Testis (tissue), 3 donors: Measurements from ENCODE around the gene B3GNT4. TPM values are rescaled to one million over a fixed set of nuclear protein-coding genes. Genes with fewer than 3 reads are reported as not detected.
A peak's percentile ranks its signal among the peaks of the same experiment; 100 is the strongest.
"Not testable (repeated sequence)": the region's sequence is repeated elsewhere in the genome, so short reads cannot be mapped to it uniquely, and the experiment has no call there.

Experiments used
- DNase-seq: peaks from one replicate; pipeline ENCODE4 v3.0.0-alpha.2; 2019
- H3K27ac ChIP-seq, 2 donors: fragments of 200-600 bp; sonication (generic); one replicate each; pipeline ENCODE4 v1.5.1; 2019
- H3K27me3 ChIP-seq: fragments of 200-600 bp; sonication (generic); one replicate; pipeline ENCODE4 v1.5.1; 2019
- H3K36me3 ChIP-seq: fragments of 200-600 bp; sonication (generic); one replicate; pipeline ENCODE4 v1.5.1; 2017; ENCODE audit warnings: low read depth; ENCODE audit errors: missing control alignments
- H3K4me1 ChIP-seq: fragments of 200-600 bp; sonication (generic); one replicate; pipeline ENCODE4 v1.5.1; 2019
- H3K4me3 ChIP-seq, 2 donors: fragments of 200-600 bp; sonication (generic); one replicate each; pipeline ENCODE4 v1.5.1; 2017 to 2019
- H3K9me3 ChIP-seq: fragments of 200-600 bp; sonication (generic); one replicate; pipeline ENCODE4 v1.5.1; 2017
- CTCF ChIP-seq, 3 experiments: fragments of 450-650 bp in 2 of 3; fragments of 200-600 bp in 1 of 3; sonication (generic) in 1 of 3; IDR thresholded peaks; one replicate each; pipeline ENCODE4 v1.5.1; 2016 to 2019; ENCODE audit warnings: antibody characterized with exemption in 3 of 3, mild to moderate bottlenecking in 2 of 3, moderate library complexity in 1 of 3
- POLR2A ChIP-seq: fragments of 450-650 bp; IDR thresholded peaks from one replicate; pipeline ENCODE4 v1.6.1; 2017; ENCODE audit warnings: antibody characterized with exemption, mild to moderate bottlenecking, moderate library complexity
- WGBS, 2 donors: methylation state at CpG; one replicate each; pipeline ENCODE4 v1.1.5; 2018; 5-methylcytosine and 5-hydroxymethylcytosine counted together
- intact Hi-C: fragments of 100-400 bp; cut with DNase I; formaldehyde crosslinking; loops from one replicate; pipeline ENCODE4 v1.15.1; 2023; ENCODE audit warnings: low total_unique reads
- polyA plus RNA-seq: library from polyadenylated mRNA; stranded (reverse); fragments of 350-450 nt; fragmentation: Illumina TruSeq; extraction: RNeasy Lipid Tissue Mini Kit (QIAGEN cat#74804); gene quantifications from one replicate; pipeline ENCODE4 v1.2.3, GENCODE V29; 2014; ENCODE audit warnings: low read depth, low replicate concordance; ENCODE audit not compliant: insufficient read depth
- total RNA-seq, 2 donors: library from RNA; depleted of rRNA; stranded (reverse); fragments of >200 nt; gene quantifications; one replicate each; pipeline ENCODE4 v1.2.3, GENCODE V29; 2016

Gene B3GNT4
- total and polyA plus RNA-seq, 3 donors from 2014 or later: 2.1 to 5.2 (median 2.2) TPM

GRCh38 chr12:122199484-122200355, 3.8 kb upstream of the B3GNT4 start:
- intact Hi-C loops: no loop called here
- 90 to 93% methylated on average over 23 to 29 of the region's 29 CpGs for WGBS, 2 donors

DNA sequence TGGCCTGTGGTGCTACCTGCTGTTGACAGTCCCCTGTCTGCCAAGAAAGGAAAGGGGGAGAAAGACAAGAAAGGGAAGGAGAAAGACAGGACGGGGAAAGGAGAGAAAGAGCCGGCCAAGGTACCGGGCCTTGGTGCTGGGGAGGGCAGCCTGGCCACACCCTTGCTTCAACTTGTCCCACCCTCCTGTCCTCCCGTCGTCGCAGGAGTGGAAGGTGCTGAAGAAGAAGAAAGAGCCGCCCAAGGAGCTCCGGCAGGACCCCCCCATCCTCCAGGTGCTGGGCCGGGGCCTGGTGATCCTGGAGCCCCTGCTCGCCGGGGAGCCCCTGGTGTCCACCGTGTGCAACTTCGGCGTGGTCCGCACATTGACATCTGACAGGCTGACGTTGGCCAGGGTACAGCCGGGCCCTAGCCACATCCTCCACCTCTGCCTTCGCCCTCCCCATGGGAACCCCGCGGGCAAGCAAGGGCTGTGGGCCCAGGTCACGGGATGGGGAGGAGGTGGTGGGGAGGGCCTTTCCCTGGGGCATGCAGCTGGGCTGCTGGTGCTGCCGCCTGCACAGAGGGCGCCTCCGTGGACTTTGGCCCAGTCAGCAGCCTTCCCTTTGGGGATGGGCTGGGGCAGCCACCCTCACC, 2.9 kb upstream of the B3GNT4 start:
- TF ChIP-seq POLR2A (no peak), CTCF (IDR thresholded peaks at IDR 0.05) (no peak)
- no peaks in the 10 kb centered on the region for H3K36me3 ChIP-seq
- 75 to 76% methylated on average over 6 to 24 of the region's 24 CpGs for WGBS, 2 donors
- DNase-seq: no peak
- intact Hi-C loops: no loop called here
- H3K9me3 ChIP-seq: no peaks in the 10 kb centered on the region
- no peaks in the 10 kb centered on the region for H3K27me3 ChIP-seq
- no peaks in the 10 kb centered on the region for H3K4me1 ChIP-seq
- H3K27ac ChIP-seq: no peak overlapping the region
- no peak overlapping the region for H3K4me3 ChIP-seq

More at GRCh38 chr12:122199484-122200355, 3.8 kb upstream of the B3GNT4 start:
- no peak for TF ChIP-seq POLR2A
- no peak for TF ChIP-seq CTCF (IDR thresholded peaks at IDR 0.05)
- no peak for DNase-seq
- no peak overlapping the region for H3K4me3 ChIP-seq
- H3K27ac ChIP-seq: no peak overlapping the region
- H3K4me1 ChIP-seq: no peaks in the 10 kb centered on the region
- H3K9me3 ChIP-seq: no peaks in the 10 kb centered on the region
- H3K27me3 ChIP-seq: no peaks in the 10 kb centered on the region
- no peaks in the 10 kb centered on the region for H3K36me3 ChIP-seq

DNA sequence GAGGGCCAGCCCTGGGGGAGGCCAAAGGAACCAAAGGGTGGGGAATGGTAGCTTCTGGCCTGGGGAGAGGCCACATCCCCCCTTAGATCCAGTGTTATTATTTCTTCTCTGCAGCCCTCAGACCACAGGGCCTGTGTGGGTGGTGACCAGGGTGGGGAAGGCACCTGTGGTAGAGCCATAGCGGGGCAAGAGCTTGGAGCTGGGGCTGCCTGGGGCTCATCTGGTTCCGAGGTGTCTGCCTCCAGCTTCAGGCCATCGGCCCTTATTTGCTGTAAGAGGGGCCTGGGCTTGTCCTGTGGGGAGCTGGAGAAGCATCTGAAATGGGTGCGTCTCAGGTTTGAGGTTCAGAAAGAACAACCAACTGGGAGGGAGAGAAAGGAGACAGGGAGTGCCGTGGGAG, 2.1 kb upstream of the B3GNT4 start:
- H3K9me3 ChIP-seq: no peaks in the 10 kb centered on the region
- DNase-seq: no peak
- 87 to 95% methylated on average over 4 to 5 of the region's 5 CpGs for WGBS, 2 donors
- no peaks in the 10 kb centered on the region for H3K36me3 ChIP-seq
- intact Hi-C loops: no loop called here
- no peaks in the 10 kb centered on the region for H3K27me3 ChIP-seq
- no peak for TF ChIP-seq CTCF (IDR thresholded peaks at IDR 0.05)
- H3K27ac ChIP-seq: no peak overlapping the region
- no peaks in the 10 kb centered on the region for H3K4me1 ChIP-seq
- H3K4me3 ChIP-seq: no peak overlapping the region

DNA sequence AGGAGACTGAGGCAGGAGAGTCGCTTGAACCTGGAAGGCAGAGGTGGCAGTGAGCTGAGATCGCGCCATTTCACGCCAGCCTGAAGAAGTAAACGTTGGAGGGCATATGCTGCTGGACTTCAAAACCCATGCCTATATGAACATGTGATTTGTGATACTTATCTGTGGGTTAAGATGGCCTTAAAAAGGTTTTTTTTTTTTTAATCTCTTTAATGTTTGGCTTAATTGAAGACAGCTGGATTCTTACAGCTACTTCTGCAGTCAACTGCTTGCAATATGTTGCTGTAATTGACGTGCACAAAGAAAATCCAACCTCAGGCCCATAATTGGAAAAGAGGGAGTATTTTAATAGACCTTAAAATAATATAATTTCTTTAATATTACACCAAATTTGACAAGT, 1.5 kb upstream of the B3GNT4 start:
- no peaks in the 10 kb centered on the region for H3K4me1 ChIP-seq
- intact Hi-C loops: no loop called here
- no peaks in the 10 kb centered on the region for H3K9me3 ChIP-seq
- H3K27ac ChIP-seq: no peak overlapping the region
- DNase-seq: no peak
- H3K4me3 ChIP-seq: no peak overlapping the region
- H3K36me3 ChIP-seq: no peaks in the 10 kb centered on the region
- WGBS, 2 donors: 88 to 91% methylated on average over 6 of the region's 6 CpGs
- no peaks in the 10 kb centered on the region for H3K27me3 ChIP-seq
- TF ChIP-seq POLR2A: no peak
- no peak for TF ChIP-seq CTCF (IDR thresholded peaks at IDR 0.05)

DNA sequence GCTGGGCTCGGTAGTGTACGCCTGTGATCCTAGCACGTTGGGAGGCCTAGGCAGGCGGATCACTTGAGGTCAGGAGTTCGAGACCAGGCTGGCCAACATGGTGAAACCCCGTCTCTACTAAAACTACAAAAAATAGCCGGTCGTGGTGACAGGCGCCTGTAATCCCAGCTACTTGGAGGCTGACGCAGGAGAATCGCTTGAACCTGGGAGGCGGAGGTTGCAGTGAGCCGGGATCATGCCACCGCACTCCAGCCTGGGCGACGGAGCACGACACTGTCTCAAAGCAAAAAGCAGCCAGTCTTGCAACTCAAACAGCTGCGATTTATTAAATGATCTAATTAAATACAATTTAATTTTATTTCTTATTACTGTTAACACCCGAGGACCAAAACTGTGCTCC, 698 bp upstream of the B3GNT4 start:
- H3K9me3 ChIP-seq, H3K4me1 ChIP-seq, intact Hi-C loops, H3K36me3 ChIP-seq, DNase-seq, H3K27ac ChIP-seq, H3K27me3 ChIP-seq: not testable (repeated sequence)
- H3K4me3 ChIP-seq: peak overlapping the region; percentile 51 to 66
- 39 to 52% methylated on average over 19 of the region's 19 CpGs for WGBS, 2 donors
